ENCODE measurements around the gene MARCKSL1. TPM values are rescaled to one million over a fixed set of nuclear protein-coding genes. Genes with fewer than 3 reads are reported as not detected.
"Not testable (repeated sequence)": the region's sequence is repeated elsewhere in the genome, so short reads cannot be mapped to it uniquely, and the experiment has no call there.

Gene MARCKSL1
- total RNA-seq, 1 donor from 2014 or later: 94.7 TPM

GRCh38 chr1:32333251-32333963, 2.6 kb downstream of the MARCKSL1 start:
- DNase-seq (ENCODE audit: low read depth in 2 of 2): no peak

- DNase-seq (ENCODE audit: low read depth in 2 of 2): no peak
These were observed 3.5 kb downstream of the MARCKSL1 start for GRCh38 chr1:32332290-32333079.

- DNase-seq (ENCODE audit: low read depth in 2 of 2): no peak
These were observed 4.5 kb downstream of the MARCKSL1 start for GRCh38 chr1:32331549-32331948.

- no peak for DNase-seq (ENCODE audit: low read depth in 2 of 2)
These were observed 5.4 kb downstream of the MARCKSL1 start for GRCh38 chr1:32330558-32331151.

GRCh38 chr1:32329931-32330466, 6.0 kb downstream of the MARCKSL1 start:
- no peak for DNase-seq (ENCODE audit: low read depth in 2 of 2)

- no peak for DNase-seq (ENCODE audit: low read depth in 2 of 2)
These were observed 8.8 kb downstream of the MARCKSL1 start for GRCh38 chr1:32327204-32327603.

- DNase-seq (ENCODE audit: low read depth in 2 of 2): no peak
These were observed 14.2 kb downstream of the MARCKSL1 start for GRCh38 chr1:32321712-32322291.

- no peak for DNase-seq (ENCODE audit: low read depth in 2 of 2)
These were observed 17.7 kb downstream of the MARCKSL1 start for GRCh38 chr1:32318127-32318869.

- DNase-seq (ENCODE audit: low read depth in 2 of 2): no peak
These were observed 19.1 kb downstream of the MARCKSL1 start for GRCh38 chr1:32316903-32317277.

GRCh38 chr1:32311709-32312393, 24.2 kb downstream of the MARCKSL1 start:
- no peak for DNase-seq (ENCODE audit: low read depth in 2 of 2)

- no peak for DNase-seq (ENCODE audit: low read depth in 2 of 2)
These were observed 26.1 kb downstream of the MARCKSL1 start for GRCh38 chr1:32309960-32310359.

GRCh38 chr1:32307324-32307723, 28.7 kb downstream of the MARCKSL1 start:
- no peak for DNase-seq (ENCODE audit: low read depth in 2 of 2)

GRCh38 chr1:32305310-32305709, 30.7 kb downstream of the MARCKSL1 start:
- DNase-seq (ENCODE audit: low read depth in 2 of 2): no peak

GRCh38 chr1:32303997-32304622, 31.9 kb downstream of the MARCKSL1 start:
- DNase-seq (ENCODE audit: low read depth in 2 of 2): no peak

- no peak for DNase-seq (ENCODE audit: low read depth in 2 of 2)
These were observed 32.7 kb downstream of the MARCKSL1 start for GRCh38 chr1:32303358-32303757.

- no peak for DNase-seq (ENCODE audit: low read depth in 2 of 2)
These were observed 36.7 kb downstream of the MARCKSL1 start for GRCh38 chr1:32299327-32299726.

GRCh38 chr1:32298211-32298610, 37.8 kb downstream of the MARCKSL1 start:
- DNase-seq (ENCODE audit: low read depth in 2 of 2): not testable (repeated sequence)

GRCh38 chr1:32291708-32292538, 44.1 kb downstream of the MARCKSL1 start, which contains the start of gene HDAC1:
TSS of gene HDAC1 (plus strand) at chr1:32292083. CDS start at chr1:32292170, 87 bp downstream.
- DNase-seq (ENCODE audit: low read depth in 2 of 2): peak; percentile 91 to 93

GRCh38 chr1:32291145-32291707, 44.8 kb downstream of the MARCKSL1 start:
- DNase-seq (ENCODE audit: low read depth in 2 of 2): peak in 1 of 2 donors; percentile 46
